Hepatocyte (in vitro differentiated cells): ENCODE measurements around the gene CAPN15.

Experiments used
- EZH2 ChIP-seq: fragments of 200-600 bp; sonication (generic); IDR thresholded peaks from 2 replicates; pipeline ENCODE4 v1.6.1; 2016; ENCODE audit warnings: antibody characterized with exemption, mild to moderate bottlenecking, borderline replicate concordance
- TF ChIP-seq, protein P1 (sequence below): fragments of 200-600 bp; sonication (generic); IDR thresholded peaks from 2 replicates; pipeline ENCODE4 v1.5.1; 2016; ENCODE audit warnings: antibody characterized with exemption, mild to moderate bottlenecking; ENCODE audit not compliant: poor library complexity

- TF ChIP-seq, protein P1, sequence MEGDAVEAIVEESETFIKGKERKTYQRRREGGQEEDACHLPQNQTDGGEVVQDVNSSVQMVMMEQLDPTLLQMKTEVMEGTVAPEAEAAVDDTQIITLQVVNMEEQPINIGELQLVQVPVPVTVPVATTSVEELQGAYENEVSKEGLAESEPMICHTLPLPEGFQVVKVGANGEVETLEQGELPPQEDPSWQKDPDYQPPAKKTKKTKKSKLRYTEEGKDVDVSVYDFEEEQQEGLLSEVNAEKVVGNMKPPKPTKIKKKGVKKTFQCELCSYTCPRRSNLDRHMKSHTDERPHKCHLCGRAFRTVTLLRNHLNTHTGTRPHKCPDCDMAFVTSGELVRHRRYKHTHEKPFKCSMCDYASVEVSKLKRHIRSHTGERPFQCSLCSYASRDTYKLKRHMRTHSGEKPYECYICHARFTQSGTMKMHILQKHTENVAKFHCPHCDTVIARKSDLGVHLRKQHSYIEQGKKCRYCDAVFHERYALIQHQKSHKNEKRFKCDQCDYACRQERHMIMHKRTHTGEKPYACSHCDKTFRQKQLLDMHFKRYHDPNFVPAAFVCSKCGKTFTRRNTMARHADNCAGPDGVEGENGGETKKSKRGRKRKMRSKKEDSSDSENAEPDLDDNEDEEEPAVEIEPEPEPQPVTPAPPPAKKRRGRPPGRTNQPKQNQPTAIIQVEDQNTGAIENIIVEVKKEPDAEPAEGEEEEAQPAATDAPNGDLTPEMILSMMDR = no peak
- no peak for TF ChIP-seq EZH2
Observed at GRCh38 chr16:595094-595528, 67.6 kb downstream of the CAPN15 start.
